Stimulated activated CD4-positive, alpha-beta T cell treated with anti-CD3 and anti-CD28 coated beads, Interleukin-4, amount 100 ng/mL, for 24 hours (primary cell): ENCODE results near the gene PAQR7.
"Not testable (repeated sequence)": the region's sequence is repeated elsewhere in the genome, so short reads cannot be mapped to it uniquely, and the experiment has no call there.

ENCODE experiments used
- DNase-seq: peaks from one replicate; pipeline ENCODE4 v3.0.0-alpha.2; 2020

PAQR7 gene

GRCh38 chr1:25843483-25843882 lies 32.0 kb downstream of the PAQR7 start:
- no peak for DNase-seq

GRCh38 chr1:25839808-25840207 lies 35.7 kb downstream of the PAQR7 start:
- not testable (repeated sequence) for DNase-seq

- no peak for DNase-seq
Observed at GRCh38 chr1:25837262-25837875, 38.1 kb downstream of the PAQR7 start.

GRCh38 chr1:25836695-25837094 lies 38.8 kb downstream of the PAQR7 start:
- DNase-seq = no peak

- no peak for DNase-seq
Observed at GRCh38 chr1:25834894-25835293, 40.6 kb downstream of the PAQR7 start.

- DNase-seq = no peak
Observed at GRCh38 chr1:25833158-25833557, 42.4 kb downstream of the PAQR7 start.

- no peak for DNase-seq
Observed at GRCh38 chr1:25832336-25833037, 43.0 kb downstream of the PAQR7 start.

GRCh38 chr1:25831569-25832196 lies 43.8 kb downstream of the PAQR7 start:
- no peak for DNase-seq

GRCh38 chr1:25829046-25829445 lies 46.5 kb downstream of the PAQR7 start:
- DNase-seq = no peak

- no peak for DNase-seq
Observed at GRCh38 chr1:25828491-25828890, 47.0 kb downstream of the PAQR7 start.

- DNase-seq = no peak
Observed at GRCh38 chr1:25826571-25826970, 48.9 kb downstream of the PAQR7 start.

- no peak for DNase-seq
Observed at GRCh38 chr1:25825605-25826004, 49.9 kb downstream of the PAQR7 start.

- no peak for DNase-seq
Observed at GRCh38 chr1:25821630-25822091, 53.8 kb downstream of the PAQR7 start.

GRCh38 chr1:25821112-25821476 lies 54.4 kb downstream of the PAQR7 start:
- no peak for DNase-seq

GRCh38 chr1:25820247-25821111 lies 55.0 kb downstream of the PAQR7 start:
- DNase-seq = peak; percentile 69

- peak; percentile 92 for DNase-seq
Observed at GRCh38 chr1:25819491-25820246, 55.8 kb downstream of the PAQR7 start, which contains the start of gene MTFR1L. Gene MTFR1L, plus strand, starts transcription at chr1:25819954. Its CDS starts 3,151 bp downstream, at chr1:25823105.

GRCh38 chr1:25818569-25818968 lies 56.9 kb downstream of the PAQR7 start:
- no peak for DNase-seq

GRCh38 chr1:25817840-25818501 lies 57.5 kb downstream of the PAQR7 start:
- DNase-seq = no peak

- no peak for DNase-seq
Observed at GRCh38 chr1:25816112-25816718, 59.3 kb downstream of the PAQR7 start.

GRCh38 chr1:25815208-25816111 lies 60.0 kb downstream of the PAQR7 start:
- DNase-seq = no peak
